Esophagus muscularis mucosa (tissue), 2 donors: Measurements from ENCODE around the gene MTMR12.

Experiments
- POLR2A ChIP-seq: fragments of 450-650 bp; IDR thresholded peaks from one replicate; pipeline ENCODE4 v1.6.1; 2017; ENCODE audit warnings: antibody characterized with exemption, moderate library complexity, mild to moderate bottlenecking, low read depth
- POLR2AphosphoS5 ChIP-seq, 2 donors: sonication (generic); formaldehyde crosslinking; IDR thresholded peaks; one replicate each; pipeline ENCODE4 v1.6.1; 2017; ENCODE audit warnings: antibody characterized with exemption in 2 of 2

DNA sequence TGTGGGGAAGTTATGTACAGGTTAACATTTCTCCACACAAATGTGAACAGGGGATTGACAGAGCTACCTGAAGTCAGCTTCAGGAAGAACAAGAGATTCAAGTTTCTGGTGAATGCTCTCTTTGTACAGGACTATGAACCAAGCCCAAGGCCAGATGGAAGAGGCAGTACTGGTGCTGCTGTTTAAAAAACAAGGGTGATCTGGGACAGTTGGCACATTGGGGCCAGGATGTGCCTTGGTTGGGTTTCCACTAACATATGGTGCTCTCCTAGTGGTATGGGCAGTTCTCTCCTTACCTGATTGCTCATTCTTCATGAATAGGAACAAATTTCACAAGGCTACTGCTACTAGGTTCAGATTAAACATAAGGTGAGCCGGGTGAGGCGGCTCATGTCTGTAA is 40.0 kb downstream of the MTMR12 start:
- TF ChIP-seq POLR2A (no peak), POLR2AphosphoS5 (IDR thresholded peaks at IDR 0.05) (no peak)
